GM19023 (cell line): ENCODE measurements around the gene CLTA.
"Not testable (repeated sequence)": the region's sequence is repeated elsewhere in the genome, so short reads cannot be mapped to it uniquely, and the experiment has no call there.

Experiments used
- ATAC-seq: cut with Tn5 transposase; IDR thresholded peaks from one replicate; pipeline ENCODE4 v1.9.1; 2021; ENCODE audit warnings: mild to moderate bottlenecking, moderate library complexity; ENCODE audit not compliant: unreplicated experiment

CLTA gene

DNA sequence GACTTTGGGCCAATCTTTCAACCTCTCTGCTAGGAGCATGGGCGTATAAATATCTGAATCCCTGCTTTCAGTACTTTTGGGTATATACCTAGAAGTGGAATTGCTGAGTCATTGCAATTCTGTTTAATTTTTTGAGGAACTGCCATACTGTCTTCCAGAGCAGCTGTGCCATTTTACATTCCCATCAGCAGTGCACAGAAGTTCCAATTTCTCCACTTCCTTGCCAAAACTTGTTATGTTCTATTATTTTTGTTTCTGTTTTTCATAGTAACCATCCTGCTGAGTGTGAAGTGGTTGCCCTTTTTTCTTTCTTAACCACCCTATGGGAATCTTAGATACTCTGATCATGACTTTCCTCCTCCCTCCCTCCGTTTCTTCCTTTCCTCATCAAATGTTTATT lies 32.6 kb upstream of the CLTA start:
- ATAC-seq, result no peak

DNA sequence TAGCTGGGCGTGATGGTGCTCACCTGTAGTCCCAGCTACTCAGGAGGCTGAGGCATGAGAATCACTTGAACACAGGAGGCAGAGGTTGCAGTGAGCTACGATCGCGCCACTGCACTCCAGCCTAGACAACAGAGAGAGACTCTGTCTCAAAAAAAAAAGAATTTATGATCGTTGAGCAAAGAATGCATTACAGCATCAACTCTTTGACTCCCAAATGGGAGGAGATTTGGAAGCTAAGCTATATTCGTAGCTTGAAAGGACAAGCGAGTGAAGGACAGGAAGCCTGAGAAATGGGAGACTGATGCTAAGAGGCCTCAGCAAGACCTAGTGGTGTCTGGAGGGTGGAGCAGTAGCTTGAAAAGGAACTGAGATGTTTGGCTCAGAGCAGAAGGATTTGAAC lies 31.8 kb upstream of the CLTA start:
- ATAC-seq, result no peak

DNA sequence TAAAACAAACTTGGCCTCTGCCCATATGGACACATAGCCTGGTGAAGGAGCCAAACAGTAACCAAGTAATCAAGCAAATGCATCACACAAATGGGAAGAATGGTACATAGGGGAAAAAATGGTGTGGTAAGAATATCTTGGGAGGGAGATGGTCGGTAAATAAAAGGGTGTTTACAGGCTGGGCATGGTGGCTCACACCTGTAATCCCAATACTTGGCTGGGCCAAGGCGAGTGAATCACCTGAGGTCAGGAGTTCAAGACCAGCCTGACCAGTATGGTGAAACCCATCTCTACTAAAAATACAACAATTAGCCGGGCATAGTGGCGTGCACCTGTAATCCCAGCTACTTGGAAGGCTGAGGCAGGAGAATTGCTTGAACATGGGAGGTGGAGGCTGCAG lies 31.2 kb upstream of the CLTA start:
- not testable (repeated sequence) for ATAC-seq

DNA sequence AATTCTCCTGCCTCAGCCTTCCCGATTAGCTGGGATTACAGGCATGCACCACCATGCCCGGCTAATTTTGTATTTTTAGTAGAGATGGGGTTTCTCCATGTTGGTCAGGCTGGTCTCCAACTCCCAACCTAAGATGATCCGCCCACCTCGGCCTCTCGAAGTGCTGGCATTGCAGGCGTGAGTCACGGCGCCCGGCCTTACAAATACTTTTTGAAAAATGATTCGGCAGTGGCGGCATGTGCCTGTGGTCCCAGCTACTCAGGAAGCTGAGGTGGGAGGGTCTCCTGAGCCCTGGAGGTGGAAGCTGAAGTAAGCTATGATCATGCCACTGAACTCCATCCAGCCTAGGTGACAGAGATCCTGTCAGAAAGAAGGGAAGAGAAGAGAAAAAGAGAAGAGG lies 30.6 kb upstream of the CLTA start:
- not testable (repeated sequence) for ATAC-seq

DNA sequence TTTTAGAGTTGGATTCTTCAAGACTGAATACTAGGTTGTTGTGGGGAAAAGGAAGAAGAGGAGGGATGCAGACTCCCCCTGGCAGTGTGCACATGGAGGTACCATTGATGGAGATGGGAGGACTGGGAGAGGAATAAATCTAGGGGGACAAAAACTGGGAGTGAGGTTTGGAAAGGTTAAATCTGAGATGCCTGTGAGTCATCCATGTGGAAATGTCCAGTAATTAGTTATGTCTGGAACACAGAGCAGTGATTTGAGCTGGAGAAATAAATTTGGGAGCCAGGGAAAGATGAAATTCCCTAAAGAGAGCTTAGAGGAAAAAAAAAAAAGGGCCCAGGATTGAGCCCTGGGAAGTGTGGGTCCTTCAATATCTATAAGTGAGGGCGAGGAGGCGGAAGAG lies 29.5 kb upstream of the CLTA start:
- no peak for ATAC-seq

DNA sequence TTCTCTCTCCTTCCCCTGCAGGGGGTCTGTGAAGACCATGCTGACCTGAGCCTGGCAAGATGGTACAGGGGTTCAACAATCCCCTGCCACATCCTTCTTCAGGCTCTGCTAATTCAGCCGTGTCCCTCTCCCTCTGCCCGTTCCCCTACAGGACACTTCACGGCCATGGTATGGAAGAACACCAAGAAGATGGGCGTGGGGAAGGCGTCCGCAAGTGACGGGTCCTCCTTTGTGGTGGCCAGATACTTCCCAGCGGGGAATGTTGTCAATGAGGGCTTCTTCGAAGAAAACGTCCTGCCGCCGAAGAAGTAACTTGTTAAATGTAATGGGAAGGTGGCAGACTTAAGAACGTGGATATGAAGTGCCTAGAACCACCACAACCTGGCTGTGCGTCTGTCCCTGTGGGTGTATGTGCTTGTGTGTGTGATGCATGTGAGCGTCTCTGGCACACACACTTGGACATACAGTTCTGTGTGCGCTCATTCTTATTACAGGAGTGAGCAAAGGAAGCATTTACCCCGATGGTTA lies 28.4 kb upstream of the CLTA start:
- no peak for ATAC-seq

DNA sequence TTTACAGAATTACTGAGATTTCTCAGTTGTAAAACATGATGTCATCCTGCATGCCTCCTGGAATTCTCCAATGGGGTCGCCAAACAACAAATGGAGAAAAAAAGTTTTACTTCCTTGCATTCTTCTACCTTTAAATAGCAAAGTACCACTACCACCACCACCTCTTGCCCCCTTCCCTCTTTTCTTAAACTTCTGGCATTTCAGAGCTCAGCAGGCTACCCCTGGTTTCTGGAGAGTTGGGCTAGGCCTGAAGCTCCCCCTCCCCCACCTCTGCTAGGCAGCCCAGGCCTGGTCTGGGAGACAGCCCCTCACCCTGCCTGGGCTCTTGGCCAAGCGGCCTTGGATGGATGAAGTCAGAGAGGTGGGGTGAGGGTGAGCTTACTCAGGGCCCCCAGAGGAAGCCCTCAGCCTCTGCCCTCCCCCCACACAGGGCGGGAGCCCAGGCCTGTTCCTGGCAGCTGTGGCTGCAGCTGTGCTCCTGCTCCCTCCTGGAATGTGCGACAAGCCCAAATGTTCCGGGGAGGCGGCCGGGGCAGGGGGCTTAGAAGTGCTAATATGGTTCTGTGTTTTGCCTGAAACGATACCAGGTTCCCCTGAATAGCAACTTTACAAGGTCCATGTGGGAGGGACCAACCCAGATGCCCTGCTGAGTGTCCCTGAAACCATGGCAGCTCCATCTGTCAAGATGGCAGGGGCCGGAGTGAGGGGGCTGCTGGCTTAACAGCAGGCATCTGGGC lies 27.5 kb upstream of the CLTA start:
- no peak for ATAC-seq

DNA sequence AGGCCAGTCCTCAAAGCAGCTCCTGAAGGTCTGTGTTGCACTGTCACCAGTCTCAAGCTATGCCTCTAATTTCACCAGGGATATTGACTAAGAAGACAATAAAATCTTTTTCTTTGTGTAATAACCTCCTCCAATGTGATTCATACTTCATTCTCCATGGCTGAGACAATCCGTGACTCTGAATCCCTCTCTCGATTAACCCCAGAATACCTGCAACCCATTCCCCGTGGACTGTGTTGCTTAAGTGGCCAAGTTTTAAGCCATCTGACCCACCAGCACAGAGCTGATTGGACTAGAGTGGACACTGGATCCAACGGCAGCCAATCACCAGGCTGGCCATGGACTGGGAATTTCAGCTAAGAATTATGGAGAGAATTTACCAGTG lies 26.9 kb upstream of the CLTA start:
- ATAC-seq, result no peak

DNA sequence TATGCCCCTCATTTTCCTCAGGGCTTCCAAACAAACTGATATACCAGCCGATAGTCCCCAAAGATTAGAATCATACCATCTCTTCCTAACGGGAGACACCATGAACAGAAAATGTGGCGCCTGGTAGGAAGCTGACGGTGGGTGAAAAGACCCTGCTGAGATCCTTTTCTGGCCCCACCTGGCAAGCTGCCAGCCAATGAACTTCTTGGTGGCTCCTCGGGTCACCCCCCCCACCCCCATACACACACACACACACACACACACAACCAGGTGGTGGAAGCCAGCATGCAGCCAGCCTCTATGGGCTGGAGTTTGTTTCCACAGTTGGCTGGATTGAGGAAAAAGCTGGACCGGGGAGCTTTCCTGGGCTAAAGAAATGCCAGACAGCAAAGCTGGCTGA lies 26.3 kb upstream of the CLTA start:
- ATAC-seq, result no peak

DNA sequence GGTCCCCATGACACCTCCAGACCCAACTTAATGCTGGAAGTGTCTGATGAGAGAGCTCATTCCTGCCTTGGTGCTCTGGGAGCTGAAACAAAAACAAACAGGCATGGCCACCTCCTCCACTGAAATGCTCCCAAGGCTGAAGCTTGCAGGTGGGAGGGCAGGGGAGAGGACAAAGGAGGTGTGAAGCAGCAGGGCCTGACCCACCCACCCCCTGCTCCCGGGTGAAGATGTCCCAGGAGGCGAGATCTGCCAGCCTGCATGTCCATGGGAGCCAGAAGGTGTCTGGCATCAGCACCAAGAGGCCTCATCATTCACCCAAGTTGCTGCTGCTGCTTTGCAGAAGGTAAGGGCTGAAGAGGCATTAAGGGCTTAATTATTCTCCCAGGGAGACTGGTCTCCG lies 25.7 kb upstream of the CLTA start:
- ATAC-seq, result no peak

DNA sequence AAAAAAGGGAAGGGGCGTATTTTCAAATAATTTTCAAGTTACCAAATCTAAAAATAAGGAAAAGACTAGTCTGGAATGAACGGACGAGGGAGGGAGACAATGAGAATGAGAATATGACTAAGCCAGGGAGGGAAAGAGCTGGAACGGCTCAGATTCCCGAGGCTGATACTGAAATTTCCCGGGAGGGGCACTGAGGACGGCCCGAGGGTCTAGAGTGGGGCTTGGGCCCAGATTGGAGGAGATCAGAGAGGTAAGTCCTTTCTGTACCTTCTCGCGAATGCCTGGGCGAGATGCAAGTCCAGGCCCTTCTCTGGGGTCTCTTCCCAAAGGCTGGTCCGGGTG lies 24.9 kb upstream of the CLTA start:
- ATAC-seq, result no peak

DNA sequence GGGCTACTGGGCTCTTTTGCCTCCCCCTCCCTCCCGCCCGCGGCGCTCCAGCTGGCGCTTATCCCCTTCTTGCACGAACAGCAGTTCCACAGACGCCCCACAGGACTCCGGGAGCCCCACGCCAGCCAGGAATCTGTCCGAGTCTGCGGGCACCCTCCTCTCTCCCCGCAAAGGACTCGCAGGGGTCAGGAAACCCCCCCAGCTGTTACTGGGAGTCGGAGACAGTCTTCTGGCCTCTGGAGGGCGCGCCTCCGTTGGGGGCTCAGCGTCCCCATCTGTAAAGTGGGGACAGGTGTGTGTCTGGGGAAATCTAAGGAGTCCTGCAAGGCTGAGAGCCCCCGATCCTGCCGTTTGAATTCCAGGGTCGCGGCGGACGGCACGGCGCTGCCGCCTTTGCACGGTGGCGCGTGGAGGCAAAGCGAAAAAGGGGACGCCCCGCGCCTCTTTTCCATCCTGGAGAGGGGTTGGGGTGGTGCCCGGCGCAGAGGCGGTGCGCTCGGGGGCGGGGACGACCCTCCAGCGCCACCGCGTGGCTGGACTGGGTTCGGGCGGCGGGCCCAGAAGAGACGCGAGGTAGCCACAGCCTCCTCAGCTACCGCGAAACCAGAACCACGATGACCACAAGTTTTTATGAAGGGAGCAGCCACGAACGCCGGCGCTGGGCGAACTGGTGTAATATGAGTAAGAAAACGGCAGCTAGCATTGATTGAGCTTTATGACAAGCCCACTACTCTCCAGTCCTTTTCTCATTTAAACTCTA lies 24.4 kb upstream of the CLTA start:
- peak; percentile 85 for ATAC-seq

DNA sequence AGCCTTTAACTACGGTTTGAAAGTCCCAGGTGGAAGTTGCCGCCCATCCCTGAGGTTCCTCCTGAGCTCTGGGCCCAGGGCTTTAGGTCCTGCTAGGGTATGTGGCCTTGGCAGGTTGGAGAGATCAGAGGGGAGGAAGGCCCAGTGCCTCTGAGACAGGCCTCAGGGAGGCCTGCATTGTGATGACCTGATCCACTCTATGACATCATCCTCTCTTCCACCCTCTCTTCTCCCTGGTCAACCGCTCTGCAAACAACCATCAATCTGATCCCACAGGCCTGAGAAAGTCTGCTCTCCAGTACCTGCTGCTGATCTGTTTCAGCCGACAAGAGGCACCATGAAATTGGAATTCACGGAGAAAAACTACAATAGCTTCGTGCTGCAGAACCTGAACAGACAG lies 21.6 kb upstream of the CLTA start, which contains the start of gene CCIN:
TSS of gene CCIN (plus strand) at position 223 of the 400 bp plus-strand sequence. CDS start at position 338, 115 bp downstream.
- no peak for ATAC-seq

DNA sequence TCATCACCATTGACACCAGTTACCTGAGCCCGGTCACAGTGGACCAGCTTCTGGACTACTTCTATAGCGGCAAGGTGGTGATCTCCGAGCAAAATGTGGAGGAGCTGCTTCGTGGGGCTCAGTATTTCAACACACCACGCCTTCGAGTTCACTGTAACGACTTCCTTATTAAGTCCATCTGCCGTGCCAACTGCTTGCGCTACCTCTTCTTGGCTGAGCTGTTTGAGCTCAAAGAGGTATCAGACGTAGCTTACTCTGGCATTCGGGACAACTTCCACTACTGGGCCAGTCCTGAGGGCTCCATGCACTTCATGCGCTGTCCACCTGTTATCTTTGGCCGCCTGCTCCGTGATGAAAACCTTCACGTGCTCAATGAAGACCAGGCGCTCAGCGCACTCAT lies 21.0 kb upstream of the CLTA start:
- no peak for ATAC-seq

DNA sequence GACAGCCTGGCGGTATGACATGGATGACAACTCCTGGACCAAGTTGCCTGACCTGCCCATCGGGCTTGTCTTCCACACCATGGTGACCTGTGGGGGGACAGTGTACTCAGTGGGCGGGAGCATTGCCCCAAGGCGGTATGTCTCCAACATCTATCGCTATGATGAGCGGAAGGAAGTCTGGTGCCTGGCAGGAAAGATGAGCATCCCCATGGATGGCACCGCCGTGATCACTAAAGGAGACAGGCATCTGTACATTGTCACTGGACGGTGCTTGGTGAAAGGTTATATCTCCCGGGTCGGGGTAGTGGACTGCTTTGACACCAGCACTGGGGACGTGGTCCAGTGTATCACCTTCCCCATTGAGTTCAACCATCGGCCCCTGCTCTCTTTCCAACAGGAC lies 20.2 kb upstream of the CLTA start:
- no peak for ATAC-seq

DNA sequence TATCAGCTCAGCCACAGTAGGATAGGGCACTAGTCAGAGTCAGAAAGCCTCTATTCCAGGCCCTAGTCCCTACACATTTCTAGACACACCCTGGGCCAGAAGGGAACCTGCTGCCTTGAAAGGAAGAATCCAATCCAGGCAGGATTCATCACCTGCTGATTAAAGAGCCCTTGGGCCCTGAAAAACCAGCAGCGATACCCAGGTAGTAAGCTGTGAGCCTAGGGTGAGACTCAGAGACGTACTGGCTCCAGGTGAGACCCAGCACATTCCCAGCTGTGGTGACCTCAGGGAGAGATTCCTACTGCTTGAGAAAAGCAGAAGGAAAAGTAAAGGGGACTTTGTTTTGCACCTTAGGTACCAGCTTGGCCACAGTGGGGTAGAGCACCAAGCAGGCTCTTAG lies 16.9 kb upstream of the CLTA start:
- ATAC-seq, result no peak

DNA sequence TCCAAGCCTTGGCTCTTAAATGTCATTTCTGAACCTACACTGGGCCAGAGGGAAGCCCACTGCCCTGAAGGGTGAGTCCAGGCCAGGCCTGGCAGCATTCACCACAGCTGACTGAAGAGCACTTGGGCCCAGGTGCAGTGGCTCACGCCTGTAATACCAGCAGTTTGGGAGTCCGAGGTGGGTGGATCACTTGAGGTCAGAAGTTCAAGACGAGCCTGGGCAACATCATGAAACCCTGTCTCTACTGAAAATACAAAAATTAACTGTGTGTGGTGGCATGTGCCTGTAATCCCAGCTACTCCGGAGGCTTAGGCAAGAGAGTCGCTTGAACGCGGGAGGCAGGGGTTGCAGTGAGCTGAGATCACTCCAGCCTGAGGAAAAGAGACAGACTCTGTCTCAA lies 16.4 kb upstream of the CLTA start:
- ATAC-seq, result no peak

DNA sequence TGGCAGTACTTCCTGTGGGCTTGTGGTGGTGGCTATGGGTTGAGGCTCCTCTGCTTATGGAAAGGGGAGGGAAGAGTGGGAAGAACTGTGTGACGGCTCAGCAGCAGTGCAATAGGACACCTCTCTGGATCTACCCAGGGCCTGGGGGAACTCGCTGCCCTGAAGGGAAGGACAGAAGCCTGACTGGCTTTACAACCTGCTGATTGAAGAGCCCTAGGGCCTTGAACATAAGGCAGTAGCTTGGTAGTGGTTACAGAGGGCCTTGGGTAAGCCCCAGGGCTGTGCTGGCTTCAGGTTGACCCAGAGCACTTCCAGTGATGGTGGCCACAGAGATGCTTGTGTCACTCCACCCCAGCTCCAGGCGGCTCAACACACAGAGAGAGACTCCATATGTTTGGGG lies 16.0 kb upstream of the CLTA start:
- no peak for ATAC-seq

DNA sequence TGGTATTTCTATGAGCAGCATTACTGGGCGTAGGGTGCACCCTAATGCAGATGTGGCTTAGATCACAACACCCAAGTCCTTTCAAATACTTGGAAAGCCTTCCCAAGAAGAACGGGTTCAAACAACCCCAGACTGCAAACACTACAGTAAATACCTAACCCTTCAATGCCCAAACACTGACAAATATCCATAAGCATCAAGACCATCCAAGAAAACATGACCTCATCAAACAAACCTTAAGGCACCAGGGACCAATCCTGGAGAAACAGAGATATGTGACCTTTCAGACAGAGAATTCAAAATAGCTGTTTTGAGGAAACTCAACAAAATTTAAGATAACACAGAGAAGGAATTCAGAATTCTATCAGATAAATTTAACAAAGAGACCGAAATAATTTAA lies 15.5 kb upstream of the CLTA start:
- ATAC-seq, result not testable (repeated sequence)

DNA sequence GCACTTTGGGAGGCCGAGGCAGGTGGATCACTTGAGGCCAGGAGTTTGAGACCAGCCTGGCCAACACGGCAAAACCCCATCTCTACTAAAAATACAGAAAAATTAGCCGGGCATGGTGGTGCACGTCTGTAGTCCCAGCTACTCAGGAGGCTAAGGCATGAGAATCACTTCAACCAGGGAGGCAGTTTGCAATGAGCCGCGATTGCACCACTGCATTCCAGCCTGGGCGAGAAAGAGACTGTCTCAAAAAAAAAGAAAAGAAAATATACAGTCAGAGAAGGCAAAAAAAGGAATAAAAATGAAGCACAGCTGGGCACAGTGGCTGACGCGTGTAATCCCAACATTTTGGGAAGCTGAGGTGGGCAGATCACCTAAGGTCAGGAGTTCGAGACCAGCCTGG lies 14.2 kb upstream of the CLTA start:
- ATAC-seq, result not testable (repeated sequence)

DNA sequence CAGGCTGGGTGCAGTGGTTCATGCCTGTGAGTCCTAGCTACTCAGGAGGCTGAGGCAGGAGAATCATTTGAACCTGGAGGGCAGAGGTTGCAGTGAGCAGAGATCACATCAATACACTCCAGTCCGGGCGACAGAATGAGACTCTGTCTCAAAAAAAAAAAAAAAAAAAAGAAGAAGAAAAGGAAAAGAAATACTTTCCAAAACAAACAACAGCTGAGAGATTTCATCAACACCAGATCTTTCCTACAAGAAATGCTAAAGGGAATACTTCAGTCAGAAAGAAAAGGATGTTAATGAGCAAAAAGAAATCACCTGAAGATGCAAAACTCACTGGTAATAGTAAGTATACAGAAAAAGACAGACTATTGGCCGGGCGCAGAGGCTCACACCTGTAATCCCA lies 13.2 kb upstream of the CLTA start:
- ATAC-seq, result no peak

DNA sequence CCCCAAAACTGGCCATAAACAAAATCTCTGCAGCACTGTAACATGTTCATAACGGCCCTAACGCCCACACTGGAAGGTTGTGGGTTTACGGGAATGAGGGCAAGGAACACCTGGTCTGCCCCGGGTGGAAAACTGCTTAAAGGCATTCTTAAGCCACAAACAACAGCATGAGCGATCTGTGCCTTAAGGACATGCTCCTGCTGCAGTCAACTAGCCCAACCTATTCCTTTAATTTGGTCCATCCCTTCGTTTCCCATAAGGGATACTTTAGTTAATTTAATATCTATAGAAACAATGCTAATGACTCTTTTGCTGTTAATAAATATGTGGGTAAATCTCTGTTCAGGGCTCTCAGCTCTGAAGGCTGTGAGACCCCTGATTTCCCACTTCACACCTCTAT lies 10.5 kb upstream of the CLTA start:
- not testable (repeated sequence) for ATAC-seq
